Amygdala (tissue), 56 donors: ENCODE data around the gene COMTD1.
"Not testable (repeated sequence)": the region's sequence is repeated elsewhere in the genome, so short reads cannot be mapped to it uniquely, and the experiment has no call there.

Experiments
- DNase-seq, 56 donors: peaks; one replicate each; lab custom pipeline; 2025; lab: John Stamatoyannopoulos, UW

The COMTD1 gene

DNA sequence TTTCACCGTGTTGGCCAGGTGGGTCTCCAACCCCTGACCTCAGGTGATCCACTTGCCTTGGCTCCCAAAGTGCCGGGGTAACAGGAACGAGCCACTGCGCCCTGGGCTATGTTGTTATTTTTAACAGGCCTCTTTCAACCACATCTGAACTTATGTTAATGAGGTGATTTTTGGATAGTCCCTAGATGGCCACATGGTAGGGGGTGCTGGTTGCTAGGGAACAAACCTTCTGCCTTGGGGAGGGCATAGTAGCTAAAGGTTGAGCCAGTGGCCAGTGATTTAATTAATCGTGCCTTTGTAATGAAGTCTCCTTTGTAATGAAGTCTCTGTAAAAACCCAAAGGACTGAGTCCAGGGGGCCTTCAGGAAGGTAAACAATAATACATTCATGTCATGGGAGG, 9.1 kb downstream of the COMTD1 start:
- DNase-seq: no peak

GRCh38 chr10:75226095-75226494, 9.7 kb downstream of the COMTD1 start:
- DNase-seq: no peak

DNA sequence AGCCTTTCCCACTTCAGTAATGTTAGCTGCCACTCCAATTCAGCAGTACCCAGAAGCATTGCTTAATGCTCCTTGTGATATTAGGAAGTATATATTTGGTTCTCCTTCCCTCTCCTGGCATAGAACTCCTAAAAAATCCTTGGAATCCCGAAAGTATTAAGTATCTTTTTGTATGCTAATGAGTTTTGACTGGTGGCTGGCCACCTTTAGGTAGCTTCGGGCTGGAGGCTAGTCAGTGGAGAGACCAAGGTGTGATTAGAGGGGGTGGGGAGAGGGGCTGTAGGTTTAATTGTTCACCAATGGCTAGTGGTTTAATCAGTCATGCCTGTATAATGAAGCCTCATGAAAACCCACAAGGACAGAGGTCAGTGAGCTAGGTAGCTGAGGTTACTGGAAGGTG, 12.2 kb downstream of the COMTD1 start:
- DNase-seq: no peak

DNA sequence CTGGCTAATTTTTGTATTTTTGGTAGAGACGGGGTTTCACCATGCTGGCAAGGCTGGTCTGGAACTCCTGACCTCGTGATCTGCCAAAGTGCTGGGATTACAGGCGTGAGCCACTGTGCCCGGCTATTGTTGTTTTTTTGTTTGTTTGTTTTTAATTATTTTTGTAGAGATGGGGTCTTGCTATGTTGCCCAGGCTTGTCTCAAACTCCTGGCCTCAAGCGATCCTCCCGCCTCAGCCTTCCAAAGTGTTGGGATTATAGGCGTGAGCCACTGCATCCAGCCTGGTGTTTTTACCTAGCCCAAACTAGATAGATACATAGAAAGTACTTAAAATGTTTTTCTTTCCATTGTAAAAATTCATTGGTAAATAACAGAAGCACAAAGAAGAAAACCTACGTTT, 14.3 kb downstream of the COMTD1 start:
- DNase-seq: not testable (repeated sequence)

DNA sequence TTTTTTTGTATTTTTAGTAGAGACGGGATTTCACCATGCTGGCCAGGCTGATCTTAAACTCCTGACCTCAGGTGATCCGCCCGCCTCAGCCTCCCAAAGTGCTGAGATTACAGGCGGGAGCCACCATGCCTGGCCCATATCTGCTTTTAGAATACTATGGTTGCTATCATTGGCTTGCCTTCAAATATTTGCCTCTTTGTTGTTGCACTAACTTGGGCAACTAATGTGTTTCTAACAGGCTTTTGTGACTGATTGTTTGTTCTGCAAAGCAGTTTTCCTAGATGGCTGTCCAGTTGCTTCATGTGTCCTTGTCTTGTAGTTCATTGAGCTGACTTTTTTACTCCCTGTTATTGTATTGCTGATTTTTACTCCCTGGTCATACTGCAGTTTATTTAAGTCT, 15.5 kb downstream of the COMTD1 start:
- no peak for DNase-seq

GRCh38 chr10:75212343-75212742, 23.4 kb downstream of the COMTD1 start:
- no peak for DNase-seq

GRCh38 chr10:75211007-75211691, 24.6 kb downstream of the COMTD1 start:
- peak in 2 of 56 donors; percentile 58 to 62 for DNase-seq

DNA sequence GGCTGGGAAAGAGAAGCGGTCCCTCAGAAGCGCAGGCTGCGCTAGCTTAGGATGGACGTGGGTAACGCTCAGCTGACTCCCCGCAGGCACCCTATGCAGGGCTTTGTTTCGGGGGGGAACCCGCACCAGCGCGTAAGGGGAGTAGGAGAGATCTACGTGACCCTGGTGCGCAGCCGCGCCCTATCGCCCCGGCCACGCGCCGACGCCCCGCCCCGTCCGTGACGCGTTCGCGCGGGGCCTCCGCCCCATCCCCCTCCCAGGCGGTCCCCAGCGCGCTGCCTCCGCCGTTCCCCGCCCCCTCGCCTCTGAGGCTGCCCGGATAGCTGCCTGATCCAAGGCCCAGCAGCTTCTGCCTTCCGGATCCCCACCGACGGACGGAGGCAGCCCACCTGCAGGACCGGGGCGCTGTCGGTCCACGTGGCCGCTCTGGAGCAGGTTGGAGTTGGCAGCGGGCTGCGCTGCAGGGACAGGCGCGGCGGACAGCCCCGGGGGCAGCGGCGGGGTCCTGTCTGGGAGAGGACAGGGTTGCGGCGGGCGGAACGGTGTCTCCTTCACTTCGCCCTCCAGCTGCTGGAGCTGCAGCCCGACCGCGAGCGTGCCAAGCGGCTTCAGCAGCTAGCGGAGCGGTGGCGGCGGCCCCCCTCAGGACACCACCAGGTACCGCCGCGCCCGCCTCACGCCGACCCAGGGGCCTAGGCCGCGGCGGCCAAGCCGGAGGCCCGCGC, 25.3 kb downstream of the COMTD1 start, which contains the start of gene VDAC2:
Gene VDAC2 (plus strand): TSS at position 515 of the 725 bp plus-strand sequence. CDS start 363 bp downstream, outside the sequence.
- DNase-seq: peak; percentile 71 to 99 (median 90)

DNA sequence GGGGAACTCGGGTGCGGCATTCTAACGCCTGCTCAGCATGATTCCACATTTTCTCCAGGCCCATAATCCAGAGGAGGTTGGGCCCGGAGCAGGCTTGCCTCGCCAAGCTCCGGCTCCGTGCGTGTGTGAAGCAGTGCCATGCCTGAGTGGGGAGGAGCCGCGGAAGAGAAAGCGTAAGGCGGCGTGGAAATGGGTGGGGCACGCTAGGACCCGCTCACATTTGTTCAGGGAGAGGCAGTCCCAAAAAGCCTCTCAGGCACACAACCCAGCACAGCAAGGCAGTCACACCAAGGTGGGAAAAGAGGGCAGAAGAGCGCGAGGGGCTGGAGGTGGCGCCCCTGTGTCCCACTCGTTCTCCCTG, 25.9 kb downstream of the COMTD1 start:
- peak in 43 of 56 donors; percentile 42 to 88 (median 67) for DNase-seq

DNA sequence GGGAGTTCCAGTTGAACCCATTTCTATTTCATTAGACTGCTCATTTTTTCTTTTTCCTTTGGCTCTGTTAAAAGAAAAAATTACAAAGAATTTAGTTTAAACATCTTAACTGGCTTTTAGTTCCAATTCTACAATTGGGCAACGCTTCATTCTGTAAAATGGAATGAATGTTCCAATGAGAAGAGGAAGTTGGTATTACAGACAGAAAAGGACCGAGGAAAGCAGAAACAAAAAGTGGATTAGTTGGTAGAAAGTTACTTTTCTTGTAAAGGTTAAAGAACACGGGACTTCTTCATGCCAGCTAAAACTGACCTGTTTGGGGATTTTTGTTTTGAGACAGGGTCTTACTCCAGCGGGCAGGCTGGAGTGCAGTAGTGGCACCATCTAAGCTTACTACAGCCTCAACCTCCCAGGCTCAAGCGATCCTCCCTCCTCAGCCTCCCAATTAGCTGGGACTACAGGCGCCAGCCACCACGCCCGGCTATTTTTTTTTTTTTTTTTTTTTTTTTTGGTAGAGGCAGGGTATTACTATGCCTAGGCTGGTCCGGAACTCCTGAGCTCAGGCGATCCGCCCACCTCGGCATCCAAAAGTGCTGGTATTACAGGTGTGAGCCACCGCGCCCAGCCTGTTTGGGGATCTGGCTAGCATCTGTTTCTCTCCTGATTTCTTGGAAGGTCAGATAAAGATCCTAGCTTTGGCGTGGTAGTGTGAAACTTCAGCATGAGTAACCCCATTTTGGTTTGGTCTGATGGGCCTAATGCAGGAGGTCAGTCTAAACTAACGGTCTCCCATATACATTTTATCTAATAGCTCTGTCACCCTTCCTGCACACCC, 26.5 kb downstream of the COMTD1 start:
- DNase-seq: peak in 1 of 56 donors; percentile 31

DNA sequence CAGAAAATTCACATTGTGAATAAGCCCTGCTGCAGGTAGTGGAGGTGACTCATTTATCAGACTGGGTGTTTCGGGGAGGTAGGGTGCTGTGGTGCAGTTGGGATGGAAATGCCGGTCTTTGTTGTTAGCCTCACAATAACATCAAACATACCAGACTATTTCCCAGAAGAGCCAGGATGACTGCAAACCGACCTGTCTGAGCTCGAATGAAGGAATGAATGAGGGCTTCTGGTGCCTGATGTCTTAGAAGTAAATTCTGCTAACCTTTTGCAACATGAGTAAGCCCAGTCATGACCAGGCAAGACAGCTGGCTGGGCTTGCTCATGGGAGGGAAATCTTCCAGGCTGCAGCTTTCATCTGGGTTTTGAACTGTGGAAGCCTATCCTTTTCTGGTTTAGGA, 27.6 kb downstream of the COMTD1 start:
- DNase-seq: no peak

DNA sequence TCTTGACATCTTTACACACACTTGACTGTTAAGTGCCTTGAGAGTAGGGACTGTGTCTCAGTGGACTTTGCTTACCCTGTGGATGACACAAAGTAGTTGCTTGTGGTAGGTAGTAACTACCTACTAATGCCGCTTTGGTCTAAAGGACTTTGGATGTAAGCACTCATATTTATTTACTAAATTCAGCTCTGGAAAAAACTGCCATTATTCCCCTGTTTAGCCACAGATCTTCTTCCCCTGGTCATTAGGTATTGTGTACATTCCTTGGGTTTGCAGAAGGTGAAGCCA, 28.0 kb downstream of the COMTD1 start:
- DNase-seq: no peak

GRCh38 chr10:75207079-75207856, 28.5 kb downstream of the COMTD1 start:
- no peak for DNase-seq

- not testable (repeated sequence) for DNase-seq
These were observed 29.1 kb downstream of the COMTD1 start for GRCh38 chr10:75206638-75207037.

DNA sequence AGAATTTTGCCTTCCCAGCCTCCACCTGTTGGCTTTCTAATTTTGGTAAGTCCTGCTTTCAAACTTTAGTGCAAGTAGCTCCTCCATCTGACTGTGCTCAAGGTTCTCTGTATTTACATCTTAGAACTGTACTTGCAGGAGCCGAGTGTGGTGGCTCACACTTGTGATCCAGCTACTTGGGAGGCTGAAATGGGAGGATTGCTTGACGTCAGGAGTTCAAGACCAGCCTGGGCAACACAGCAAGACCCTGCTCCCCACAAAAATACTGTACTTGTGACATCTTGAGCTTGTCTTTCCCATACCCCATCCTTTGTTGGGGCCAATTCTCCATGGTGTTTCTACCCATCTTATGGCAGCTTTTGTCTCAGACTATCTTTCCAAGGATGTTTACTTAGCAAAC, 29.8 kb downstream of the COMTD1 start:
- DNase-seq: no peak

DNA sequence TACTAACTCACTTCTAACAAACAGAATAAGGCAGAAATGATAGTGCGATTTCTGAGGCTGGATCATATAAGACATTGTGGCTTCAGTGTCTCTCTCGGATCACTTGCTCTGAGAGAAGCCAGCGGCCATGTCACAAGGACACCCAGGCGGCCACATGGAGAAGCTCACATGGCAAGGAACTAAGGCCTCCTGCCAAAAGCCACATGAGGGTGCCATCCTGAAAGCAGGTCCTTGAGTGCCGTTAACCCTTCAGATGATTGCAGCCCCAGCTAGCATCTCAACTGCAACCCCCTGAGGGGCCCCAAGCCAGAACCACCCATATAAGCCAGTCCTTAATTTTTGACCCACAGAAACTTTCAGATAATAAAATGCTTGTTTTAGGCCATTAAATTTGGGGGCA, 32.0 kb downstream of the COMTD1 start:
- no peak for DNase-seq

GRCh38 chr10:75203046-75203620, 32.6 kb downstream of the COMTD1 start:
- DNase-seq: not testable (repeated sequence)

GRCh38 chr10:75202321-75203045, 33.3 kb downstream of the COMTD1 start:
- DNase-seq: no peak

DNA sequence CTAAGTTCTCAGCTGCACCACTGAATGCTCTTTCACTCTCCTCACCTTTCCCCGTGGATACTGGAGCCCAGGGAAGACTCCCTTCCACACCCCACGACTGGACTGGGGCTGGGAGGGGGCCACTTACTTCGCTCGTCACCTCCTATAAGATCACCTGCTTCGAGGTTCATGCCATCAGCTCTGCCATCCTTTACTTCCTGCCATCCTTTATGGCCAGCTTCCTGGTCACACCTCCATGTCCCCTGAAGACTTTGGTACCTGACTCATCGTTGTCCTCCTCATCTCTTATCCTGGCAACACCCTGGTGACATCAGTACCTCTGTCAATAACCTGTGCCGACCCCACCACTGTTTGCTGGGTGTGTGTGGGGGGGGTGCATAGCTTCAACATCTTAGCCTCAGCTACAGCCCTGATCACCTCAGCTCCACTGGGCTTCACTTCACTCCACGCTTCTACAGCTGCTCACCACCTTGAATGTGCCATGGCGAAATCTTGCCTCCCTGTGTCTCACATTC, 33.9 kb downstream of the COMTD1 start:
- no peak for DNase-seq
